Heart right ventricle (tissue), 16 donors: ENCODE results near the gene PF4V1. TPM values are rescaled to one million over a fixed set of nuclear protein-coding genes. Genes with fewer than 3 reads are reported as not detected.
"Not testable (repeated sequence)": the region's sequence is repeated elsewhere in the genome, so short reads cannot be mapped to it uniquely, and the experiment has no call there.

Source experiments
- ATAC-seq, 8 donors: fragments of 200-7000 bp; cut with Tn5 transposase; one replicate each; pipeline ENCODE4 v1.9.1; 2020; ENCODE audit warnings: mild to moderate bottlenecking in 8 of 8, moderate library complexity in 8 of 8, moderate number of reproducible peaks in 1 of 8
- DNase-seq, 2 donors: peaks; one replicate each; pipeline ENCODE4 v3.0.0-alpha.2; 2020
- H3K27ac ChIP-seq, 10 donors: fragments of 200-600 bp; sonication (generic) in 2 of 10; one replicate each; pipeline versions ENCODE4 v1.5.0 to v1.8.0; 2020 to 2022; ENCODE audit warnings: mild to moderate bottlenecking in 3 of 10
- H3K27me3 ChIP-seq, 7 donors: fragments of 200-600 bp; one replicate each; pipeline ENCODE4 v1.8.0; 2021 to 2022; ENCODE audit warnings: mild to moderate bottlenecking in 2 of 7
- H3K36me3 ChIP-seq, 9 donors: fragments of 200-600 bp; sonication (generic) in 1 of 9; one replicate each; pipeline versions ENCODE4 v1.5.0 to v1.8.0; 2020 to 2022; ENCODE audit warnings: mild to moderate bottlenecking in 2 of 9
- H3K4me1 ChIP-seq, 9 donors: fragments of 200-600 bp; sonication (generic) in 1 of 9; one replicate each; pipeline versions ENCODE4 v1.5.0 to v1.8.0; 2020 to 2022; ENCODE audit warnings: mild to moderate bottlenecking in 4 of 9
- H3K4me3 ChIP-seq, 10 donors: fragments of 200-600 bp; sonication (generic) in 2 of 10; one replicate each; pipeline versions ENCODE4 v1.5.0 to v1.8.0; 2020 to 2022; ENCODE audit warnings: mild to moderate bottlenecking in 7 of 10, moderate library complexity in 2 of 10
- H3K9me3 ChIP-seq, 11 donors: fragments of 200-600 bp in 10 of 11; sonication (generic) in 2 of 11; one replicate each; pipeline versions ENCODE4 v1.5.0 to v1.8.0; 2013 to 2022; ENCODE audit warnings: mild to moderate bottlenecking in 2 of 11, control low read depth in 1 of 11, moderate library complexity in 1 of 11
- WGBS, 2 donors: extraction: QIAGEN DNeasy Blood & Tissue Kit; methylation state at CpG; one replicate each; pipeline ENCODE4 v1.1.7; 2013; ENCODE audit warnings: inconsistent platforms in 1 of 2; 5-methylcytosine and 5-hydroxymethylcytosine counted together
- intact Hi-C, 10 donors: fragments of 100-400 bp; cut with DNase I; formaldehyde crosslinking; loops; one replicate each; pipeline versions ENCODE4 v1.11.1 to v1.14.2; 2022
- polyA plus RNA-seq, 2 donors: library from polyadenylated mRNA; stranded (reverse); fragments of 200-250 nt; gene quantifications; one replicate each; pipeline ENCODE4 v1.2.3, GENCODE V29; 2013
- total RNA-seq, 10 donors: library from RNA; stranded (reverse); fragmentation: NEBNext Ultra II Directional in 3 of 10; extraction: Animal tissue kit (Norgen Biotek cat#: 25700) in 3 of 10; gene quantifications; one replicate each; pipeline versions ENCODE4 v1.2.1 to v1.2.4, GENCODE V29; 2021 to 2023
- TF ChIP-seq, protein P1 (sequence below), 9 donors: fragments of 200-600 bp; sonication (generic) in 2 of 9; IDR thresholded peaks; one replicate each; pipeline versions ENCODE4 v1.5.0 to v1.8.0; 2021 to 2022; ENCODE audit warnings: antibody characterized with exemption in 9 of 9, mild to moderate bottlenecking in 5 of 9, moderate library complexity in 1 of 9
- donor health status: Arrhythmogenic right ventricular cardiomyopathy.
- donor health status: ischemic (EF 13 %, LVEDD 7.1; RV severe dilation, severe dysfunction).
- donor health status: healthy with polysubstance abuse.
- donor health status: DM: no; HTN: yes; CAD: no.
- donor health status: DM: no; HTN: no; CAD: no.
- donor health status: ischemic (EF 25% LVEDD 6.9; RV normal size, moderate dysfunction).
- donor health status: ischemic (EF 25% LVEDD 5.7; RV mildly dilated, moderate dysfunction).
- donor health status: healthy.
- donor health status: DM: yes; HTN: yes; CAD: no.
- donor health status: Ischemic cardiomyopathy.
- donor health status: ischemic (EF 35%, LVEDD 5.7; RV mildly dilated, moderate dysfunction).
- donor health status: nonischemic (EF 11% LVEDD 7.7; RV severe dilation, severe dysfunction).
- donor health status: DM: yes; HTN: yes; CAD: no.
- donor health status: PGD.
- donor health status: ischemic (EF 29% LVEDD 5.4; RV normal size, mild dysfunction).
- donor health status: nonischemic (EF 23%, LVEDD 6.1; RV moderate dilation, normal function).

Gene PF4V1
- total and polyA plus RNA-seq, 12 donors: not detected

DNA sequence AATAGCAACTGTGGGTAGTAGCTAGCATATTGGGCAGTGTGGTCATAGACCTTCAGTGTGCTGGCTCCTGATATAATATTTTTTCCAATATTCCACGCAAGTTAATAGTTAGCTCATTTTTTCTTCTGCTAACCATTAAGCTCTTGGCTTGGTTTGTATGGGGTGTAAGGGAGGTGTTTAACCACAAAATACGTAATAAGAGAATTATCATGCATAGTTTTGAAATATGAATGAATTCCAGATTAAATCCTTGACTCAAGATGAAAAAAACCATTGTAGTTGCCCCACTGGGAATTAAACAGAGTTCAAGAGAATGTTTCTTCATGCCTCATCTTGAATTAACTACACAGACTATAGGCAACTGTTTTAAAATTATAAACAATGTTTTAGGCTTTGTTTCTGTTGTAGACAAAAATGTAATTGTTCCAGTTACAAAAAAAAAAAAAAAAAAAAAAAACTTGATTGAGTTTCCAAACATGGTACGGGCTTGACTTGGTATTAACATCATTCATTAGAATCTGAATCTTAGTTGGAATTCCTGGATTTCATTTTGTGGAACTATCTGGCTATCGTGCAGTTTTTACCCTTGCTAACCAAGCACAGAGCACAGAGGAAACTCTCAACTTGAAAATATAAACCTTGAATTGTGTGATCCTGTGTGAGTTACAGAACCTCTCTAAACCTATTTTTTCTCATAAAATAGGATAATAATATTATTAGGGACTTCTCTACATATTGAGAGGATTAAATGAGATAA, 44.5 kb downstream of the PF4V1 start:
- H3K27me3 ChIP-seq: no peaks in the 10 kb centered on the region
- DNase-seq (no peak), ATAC-seq (peak in 7 of 8 donors; percentile 38 to 85 (median 74))
- H3K4me3 ChIP-seq: no peak overlapping the region
- TF ChIP-seq, protein P1, sequence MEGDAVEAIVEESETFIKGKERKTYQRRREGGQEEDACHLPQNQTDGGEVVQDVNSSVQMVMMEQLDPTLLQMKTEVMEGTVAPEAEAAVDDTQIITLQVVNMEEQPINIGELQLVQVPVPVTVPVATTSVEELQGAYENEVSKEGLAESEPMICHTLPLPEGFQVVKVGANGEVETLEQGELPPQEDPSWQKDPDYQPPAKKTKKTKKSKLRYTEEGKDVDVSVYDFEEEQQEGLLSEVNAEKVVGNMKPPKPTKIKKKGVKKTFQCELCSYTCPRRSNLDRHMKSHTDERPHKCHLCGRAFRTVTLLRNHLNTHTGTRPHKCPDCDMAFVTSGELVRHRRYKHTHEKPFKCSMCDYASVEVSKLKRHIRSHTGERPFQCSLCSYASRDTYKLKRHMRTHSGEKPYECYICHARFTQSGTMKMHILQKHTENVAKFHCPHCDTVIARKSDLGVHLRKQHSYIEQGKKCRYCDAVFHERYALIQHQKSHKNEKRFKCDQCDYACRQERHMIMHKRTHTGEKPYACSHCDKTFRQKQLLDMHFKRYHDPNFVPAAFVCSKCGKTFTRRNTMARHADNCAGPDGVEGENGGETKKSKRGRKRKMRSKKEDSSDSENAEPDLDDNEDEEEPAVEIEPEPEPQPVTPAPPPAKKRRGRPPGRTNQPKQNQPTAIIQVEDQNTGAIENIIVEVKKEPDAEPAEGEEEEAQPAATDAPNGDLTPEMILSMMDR (IDR thresholded peaks at IDR 0.05): no peak
- H3K36me3 ChIP-seq: no peaks in the 10 kb centered on the region
- H3K27ac ChIP-seq: peak overlapping the region in 1 of 10 donors; percentile 56
- peaks cover 0 to 2% (median 0%) of the 10 kb centered on the region in 9 donors for H3K4me1 ChIP-seq
- intact Hi-C loops: no loop called here
- 55 to 61% methylated on average over 4 of the region's 4 CpGs for WGBS, 2 donors
- no peaks in the 10 kb centered on the region for H3K9me3 ChIP-seq

DNA sequence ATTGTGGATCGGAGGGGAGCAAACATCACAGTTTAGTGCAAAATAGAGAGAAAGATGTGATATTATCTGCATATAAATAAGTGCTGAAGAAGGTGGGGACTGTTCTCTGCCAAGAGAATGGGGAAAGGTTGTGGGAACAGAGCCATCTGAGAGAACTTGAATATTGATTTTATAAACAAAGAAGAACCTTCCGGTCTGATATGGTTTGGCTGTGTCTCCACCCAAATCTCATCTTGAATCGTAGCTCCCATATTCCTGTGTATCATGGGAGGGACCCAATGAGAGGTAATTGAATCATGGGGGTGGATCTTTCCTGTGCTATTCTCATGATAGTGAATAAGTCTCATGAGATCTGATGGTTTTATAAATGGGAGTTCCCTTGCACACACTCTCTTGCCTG, 46.2 kb downstream of the PF4V1 start:
- H3K4me1 ChIP-seq, H3K27me3 ChIP-seq, DNase-seq, H3K4me3 ChIP-seq, H3K27ac ChIP-seq, intact Hi-C loops, ATAC-seq, H3K36me3 ChIP-seq, H3K9me3 ChIP-seq: not testable (repeated sequence)
- WGBS, 2 donors: 75 to 80% methylated on average over 3 of the region's 3 CpGs

DNA sequence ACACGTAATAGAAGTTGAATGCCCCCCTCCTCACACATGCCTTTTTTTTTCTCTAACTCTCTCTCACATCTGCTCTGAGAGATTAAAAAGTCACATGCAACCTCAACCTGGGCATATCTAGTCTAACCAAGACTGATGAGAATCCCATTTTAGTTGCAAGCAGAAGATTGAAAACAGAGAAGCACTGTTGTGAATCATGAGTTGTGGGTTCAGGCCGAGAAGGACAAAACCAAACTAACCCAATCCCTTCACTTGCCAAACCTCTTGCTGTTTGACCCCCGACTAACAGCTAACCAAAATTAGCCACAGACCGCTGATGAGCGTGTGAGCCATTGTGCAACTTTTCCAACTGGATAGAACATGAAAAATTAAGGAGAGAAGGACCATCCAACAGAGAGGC, 47.9 kb downstream of the PF4V1 start:
- WGBS, 2 donors: 87 to 88% methylated on average over 5 of the region's 5 CpGs
- intact Hi-C loops: no loop called here
- H3K27ac ChIP-seq: no peak overlapping the region
- no peaks in the 10 kb centered on the region for H3K36me3 ChIP-seq
- no peaks in the 10 kb centered on the region for H3K4me1 ChIP-seq
- ATAC-seq (no peak), DNase-seq (no peak)
- no peaks in the 10 kb centered on the region for H3K9me3 ChIP-seq
- no peaks in the 10 kb centered on the region for H3K27me3 ChIP-seq
- TF ChIP-seq, protein P1 (IDR thresholded peaks at IDR 0.05): no peak
- H3K4me3 ChIP-seq: no peak overlapping the region

DNA sequence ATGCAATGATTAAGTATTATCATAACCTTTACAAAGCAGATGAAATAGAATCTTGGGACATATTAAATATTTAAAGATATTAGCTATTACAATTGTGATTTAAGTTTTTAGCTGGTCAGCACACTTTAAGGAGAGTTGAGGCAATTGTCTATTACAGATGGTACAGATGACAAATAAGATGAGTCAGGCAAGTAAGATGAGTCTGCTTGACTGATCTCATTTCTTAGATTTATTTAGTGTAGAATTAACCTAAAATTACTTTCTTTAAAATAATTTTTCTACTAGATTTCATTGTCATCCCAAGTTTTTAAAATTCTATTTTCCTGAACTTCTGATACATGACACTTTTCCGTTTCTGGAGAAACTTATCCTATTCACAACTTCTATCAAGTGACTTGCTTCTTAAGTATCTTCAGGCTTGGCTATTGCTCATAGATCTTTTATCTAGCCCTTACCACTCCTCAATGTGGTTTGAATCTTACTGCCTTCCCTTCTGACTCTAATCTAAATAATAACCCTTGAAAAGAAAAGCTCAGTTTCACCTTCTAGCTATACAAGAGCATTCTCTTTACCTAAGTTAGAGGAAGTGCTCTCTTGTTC, 49.0 kb downstream of the PF4V1 start:
- Histone ChIP-seq H3K36me3 (no peaks in the 10 kb centered on the region), H3K27ac (no peak overlapping the region), H3K4me3 (no peak overlapping the region), H3K27me3 (no peaks in the 10 kb centered on the region), H3K4me1 (no peaks in the 10 kb centered on the region), H3K9me3 (no peaks in the 10 kb centered on the region)
- ATAC-seq: no peak
- no peak for DNase-seq
- TF ChIP-seq, protein P1 (IDR thresholded peaks at IDR 0.05): no peak
- WGBS, 2 donors: 78 to 90% methylated on average over 1 of the region's 1 CpG
- intact Hi-C loops: no loop called here
